C4-2B (cell line): ENCODE data around the gene TLE5.

ENCODE experiments used
- H3K27ac ChIP-seq: fragments of 450-650 bp; 2 replicates; pipeline ENCODE4 v1.5.1; 2017
- CTCF ChIP-seq: fragments of 450-650 bp; conservative IDR thresholded peaks from 2 replicates; pipeline ENCODE4 v1.5.1; 2017; ENCODE audit warnings: mild to moderate bottlenecking
- ZFX ChIP-seq: fragments of 450-650 bp; IDR thresholded peaks from 2 replicates; pipeline ENCODE4 v1.6.1; 2017

The TLE5 gene

DNA sequence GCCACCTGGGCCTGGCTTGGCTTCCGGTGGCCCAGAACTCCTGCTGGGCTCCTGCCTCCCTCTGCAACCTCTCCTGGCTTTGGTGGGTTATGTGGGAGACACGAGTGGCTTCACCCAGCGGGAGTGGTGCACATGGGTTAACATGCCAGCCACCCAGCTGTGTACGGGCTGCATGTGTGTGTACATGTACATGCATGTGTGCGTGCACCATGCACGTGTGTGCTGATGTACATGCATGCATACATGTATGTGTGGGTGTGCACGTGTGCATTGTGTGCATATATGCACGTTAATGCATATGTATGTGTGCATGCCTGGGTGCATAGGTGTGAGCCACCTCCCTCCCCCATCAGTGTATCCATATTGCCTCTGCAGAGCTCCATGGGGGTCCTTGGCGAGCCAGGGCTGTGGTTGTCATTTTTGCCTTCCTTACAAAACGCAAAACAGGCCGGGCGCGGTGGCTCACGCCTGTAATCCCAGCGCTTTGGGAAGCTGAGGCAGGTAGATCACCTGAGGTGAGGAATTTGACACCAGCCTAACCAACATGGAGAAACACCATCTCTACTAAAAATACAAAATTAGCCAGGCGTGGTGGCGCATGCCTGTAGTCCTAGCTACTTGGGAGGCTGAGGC lies 44.3 kb upstream of the TLE5 start:
- TF ChIP-seq ZFX (no peak), CTCF (no peak)
- no peak overlapping the region for H3K27ac ChIP-seq

DNA sequence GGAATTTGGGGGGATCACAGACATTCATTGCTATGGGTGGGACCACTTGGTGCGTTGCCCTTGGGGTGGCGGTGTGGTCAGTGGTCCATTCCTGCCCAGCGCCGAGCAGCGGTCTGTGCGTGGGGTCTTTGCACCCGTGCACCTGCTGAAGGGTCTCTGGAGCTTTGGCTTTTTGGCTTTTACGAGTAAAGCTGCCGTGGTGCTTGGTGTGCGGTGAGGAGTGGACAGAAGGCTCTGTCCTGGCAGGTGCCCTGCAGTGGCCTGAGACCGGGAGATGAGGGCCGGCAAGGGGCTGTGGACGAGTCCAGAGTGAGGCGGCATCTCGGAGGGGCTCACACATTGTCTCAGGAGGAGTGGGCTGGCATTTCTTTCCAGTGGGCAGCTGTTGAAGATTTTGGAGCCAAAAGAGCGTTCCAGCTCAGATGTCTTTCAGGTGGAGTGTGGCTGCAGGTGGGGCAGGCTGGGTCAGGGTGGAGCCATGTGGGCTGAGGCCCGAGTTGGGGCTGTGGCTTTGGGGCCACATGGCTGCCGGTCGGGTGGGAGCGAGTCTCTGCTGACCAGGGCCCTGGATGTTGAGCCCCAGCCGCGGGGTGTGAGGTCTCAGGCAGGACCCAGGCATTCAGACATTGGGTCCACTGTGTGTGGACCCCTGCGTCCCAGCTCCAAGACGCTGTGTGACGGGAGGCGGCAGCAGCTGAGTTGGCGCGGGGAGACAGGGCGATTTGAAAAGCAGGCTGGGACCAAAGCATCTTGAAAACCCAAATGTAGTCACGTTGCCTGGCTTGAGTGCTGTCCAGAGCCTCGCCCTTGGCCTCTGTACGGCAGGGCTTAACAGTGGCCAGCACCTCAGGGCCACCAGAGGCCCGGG lies 43.6 kb upstream of the TLE5 start:
- H3K27ac ChIP-seq, result no peak overlapping the region
- no peak for TF ChIP-seq ZFX
- no peak for TF ChIP-seq CTCF

DNA sequence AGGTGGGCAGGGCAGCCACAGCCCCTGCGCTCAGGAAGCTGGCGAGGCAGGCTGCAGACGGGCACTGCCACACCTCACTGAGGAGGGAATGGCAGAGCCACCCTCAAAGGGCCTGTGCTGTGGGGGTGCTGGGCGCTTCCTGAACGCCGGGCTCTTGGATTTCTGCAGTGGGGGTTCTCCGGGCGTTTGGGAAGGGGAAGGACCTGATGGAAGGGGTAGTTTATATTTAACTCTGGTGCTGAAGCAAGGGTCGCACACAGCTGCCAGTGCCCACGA lies 42.4 kb upstream of the TLE5 start:
- TF ChIP-seq ZFX (no peak), CTCF (no peak)
- no peak overlapping the region for H3K27ac ChIP-seq

- no peak for TF ChIP-seq ZFX
Observed at GRCh38 chr19:3102239-3103140, 40.2 kb upstream of the TLE5 start.

DNA sequence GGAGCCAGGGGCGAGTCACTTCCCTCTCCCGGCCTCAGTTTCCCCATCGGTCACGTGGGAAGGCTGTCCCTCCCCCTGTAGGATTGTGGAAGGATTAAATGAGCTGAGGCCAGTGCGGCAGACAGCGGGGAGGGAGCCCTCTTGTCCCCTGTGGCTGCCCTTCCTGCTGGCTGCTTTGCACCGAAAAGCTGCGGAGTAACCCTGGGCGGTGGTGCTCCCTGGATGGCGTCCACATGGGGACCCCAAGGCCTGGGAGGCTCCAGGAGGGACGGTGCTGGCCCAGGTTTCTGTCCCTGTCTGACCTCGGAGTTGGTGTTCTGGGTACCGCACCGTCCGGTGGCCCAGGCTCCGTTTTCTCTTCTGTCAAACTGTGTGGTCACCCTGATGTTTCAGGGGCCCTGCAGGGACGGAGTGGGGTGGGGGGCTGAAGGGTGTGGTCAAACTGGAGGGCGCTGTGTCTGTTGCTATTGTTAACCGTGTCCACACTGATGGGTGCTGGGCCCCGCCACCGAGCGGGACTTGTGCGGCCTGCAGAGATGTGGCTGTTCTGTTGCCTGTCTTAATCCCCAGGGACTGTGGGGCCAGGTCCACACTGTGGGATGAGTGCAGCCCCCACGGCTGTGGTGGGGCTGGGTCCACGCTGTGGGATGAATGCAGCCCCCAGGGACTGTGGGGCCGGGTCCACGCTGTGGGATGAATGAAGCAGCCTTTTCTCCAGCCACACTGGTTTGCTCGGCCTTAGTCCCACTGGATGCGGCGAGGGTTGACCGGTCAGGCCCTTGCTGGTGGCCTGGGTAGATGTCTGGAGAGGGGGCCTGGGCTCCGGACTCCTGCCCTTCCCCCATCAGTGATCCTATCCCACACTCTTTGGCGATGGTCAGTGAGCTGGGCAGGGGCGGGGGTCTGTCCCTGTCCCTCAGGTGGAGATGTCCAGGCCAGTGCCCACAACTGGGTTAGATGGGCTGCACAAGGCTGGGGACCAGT lies 38.7 kb upstream of the TLE5 start:
- no peak for TF ChIP-seq ZFX
- TF ChIP-seq CTCF, result no peak

More at GRCh38 chr19:3102239-3103140, 40.2 kb upstream of the TLE5 start:
- no peak overlapping the region; the same call in 1 of the 2 replicates for H3K27ac ChIP-seq

GRCh38 chr19:3100331-3100730 lies 38.0 kb upstream of the TLE5 start:
- TF ChIP-seq ZFX, result no peak
- no peak for TF ChIP-seq CTCF
- H3K27ac ChIP-seq, result no peak overlapping the region

More for the DNA sequence above, 38.7 kb upstream of the TLE5 start:
- H3K27ac ChIP-seq, result no peak overlapping the region
